GM12878 (cell line): ENCODE measurements around the gene TMEM26. TPM values are rescaled to one million over a fixed set of nuclear protein-coding genes. Genes with fewer than 3 reads are reported as not detected.

Source experiments
- ATAC-seq: fragments of 200-7000 bp; cut with Tn5 transposase; 3 replicates; pipeline ENCODE4 v1.9.1; 2020; ENCODE audit warnings: mild to moderate bottlenecking, moderate library complexity
- BruUV-seq: library from RNA; stranded (reverse); fragments of 400-500 nt; replicated peaks from 2 replicates; lab custom pipeline; 2021; lab: Mats Ljungman, UMichigan
- CTCF ChIA-PET: fragments of 300-600 bp; sonication (Branson Sonifier 250); formaldehyde crosslinking; extraction: SDS; loops from one replicate; lab custom pipeline; 2021; ENCODE audit warnings: inconsistent platforms; lab: Yijun Ruan, JAX
- POLR2A ChIA-PET: fragments of 350-600 bp; formaldehyde crosslinking; extraction: SDS; loops from one replicate; lab custom pipeline; 2021; ENCODE audit warnings: inconsistent platforms; lab: Charles Lee
- RAD21 ChIA-PET: fragments of 300-600 bp; sonication (Branson Sonifier 250); formaldehyde crosslinking; loops from one replicate; lab custom pipeline; 2023; ENCODE audit warnings: antibody characterized with exemption; ENCODE audit not compliant: unreplicated experiment; lab: Charles Lee
- SMC1A ChIA-PET: fragments of 300-600 bp; sonication (Branson Sonifier 250); formaldehyde crosslinking; loops from one replicate; lab custom pipeline; 2023; ENCODE audit not compliant: unreplicated experiment, uncharacterized antibody; lab: Charles Lee
- DNase-seq: peaks from one replicate; pipeline ENCODE4 v3.0.0-alpha.2; 2011; ENCODE audit warnings: low read depth, low spot score
- FAIRE-seq: peaks from 3 replicates; lab custom pipeline; 2011; peaks lifted over from hg19 to GRCh38; lab: Jason Lieb, UNC
- H2AFZ ChIP-seq: 2 replicates; pipeline ENCODE4 v1.6.0; 2011; ENCODE audit warnings: low read depth, low read length, control low read depth; ENCODE audit not compliant: control insufficient read depth
- H3K27ac ChIP-seq: 2 replicates; pipeline ENCODE4 v1.5.1; 2011; ENCODE audit warnings: control low read depth; ENCODE audit not compliant: control insufficient read depth, insufficient read depth
- H3K27me3 ChIP-seq, 2 experiments: replicated peaks in 1 of 2; 2 replicates each; pipeline versions ENCODE4 v1.6.0 to v1.6.1; 2011; ENCODE audit warnings: low read length in 1 of 2; ENCODE audit not compliant: control insufficient read depth in 2 of 2, insufficient read depth in 2 of 2
- H3K36me3 ChIP-seq, 2 experiments: 2 replicates each; pipeline ENCODE4 v1.5.1; 2011; ENCODE audit warnings: low read length in 1 of 2; ENCODE audit not compliant: control insufficient read depth in 2 of 2, insufficient read depth in 2 of 2
- H3K4me1 ChIP-seq: 2 replicates; pipeline ENCODE4 v1.6.1; 2011; ENCODE audit warnings: mild to moderate bottlenecking, low read length, moderate library complexity, mixed read lengths; ENCODE audit not compliant: control insufficient read depth, insufficient read depth
- H3K4me2 ChIP-seq: 2 replicates; pipeline ENCODE4 v1.6.0; 2011; ENCODE audit warnings: control low read depth; ENCODE audit not compliant: control insufficient read depth, insufficient read depth
- H3K4me3 ChIP-seq: fragments of 200-600 bp; sonication (generic); 2 replicates; pipeline ENCODE4 v1.5.1; 2016
- H3K79me2 ChIP-seq: 2 replicates; pipeline ENCODE4 v1.6.0; 2011; ENCODE audit warnings: low read length; ENCODE audit not compliant: control insufficient read depth, insufficient read depth
- H3K9ac ChIP-seq: 2 replicates; pipeline ENCODE4 v1.8.0; 2011; ENCODE audit warnings: low read length, control low read depth, mixed read lengths; ENCODE audit not compliant: control insufficient read depth, insufficient read depth
- H3K9me3 ChIP-seq: replicated peaks from 3 replicates; pipeline ENCODE4 v1.5.1; 2011; ENCODE audit warnings: mild to moderate bottlenecking, low read length; ENCODE audit not compliant: control insufficient read depth, insufficient read depth
- H4K20me1 ChIP-seq: 2 replicates; pipeline ENCODE4 v1.6.0; 2011; ENCODE audit not compliant: control insufficient read depth, insufficient read depth
- ATF7 ChIP-seq: fragments of 450-650 bp; IDR thresholded peaks from 2 replicates; pipeline ENCODE4 v1.6.1; 2016; ENCODE audit warnings: low read depth, mild to moderate bottlenecking
- CEBPB ChIP-seq, 2 experiments: fragments of 150-350 bp in 1 of 2; IDR thresholded peaks; 2 replicates each; pipeline ENCODE4 v1.6.1; 2012 to 2014; ENCODE audit warnings: low read depth in 2 of 2, low read length in 2 of 2, borderline replicate concordance in 1 of 2, inconsistent platforms in 1 of 2
- DPF2 ChIP-seq: fragments of 450-650 bp; IDR thresholded peaks from 2 replicates; pipeline ENCODE4 v1.6.1; 2017; ENCODE audit warnings: mild to moderate bottlenecking
- ESRRA ChIP-seq: IDR thresholded peaks from 2 replicates; pipeline ENCODE4 v1.6.1; 2012; ENCODE audit warnings: mild to moderate bottlenecking, low read length, improper control_type of control experiment
- MXI1 ChIP-seq: fragments of 150-350 bp; IDR thresholded peaks from 2 replicates; pipeline ENCODE4 v1.6.1; 2011; ENCODE audit warnings: low read depth, mild to moderate bottlenecking, inconsistent platforms, low read length, improper control_type of control experiment
- NKRF ChIP-seq: fragments of 450-650 bp; conservative IDR thresholded peaks from 2 replicates; pipeline ENCODE4 v1.6.1; 2017; ENCODE audit warnings: mild to moderate bottlenecking, moderate library complexity
- PAX8 ChIP-seq: fragments of 450-650 bp; IDR thresholded peaks from 2 replicates; pipeline ENCODE4 v1.6.1; 2017; ENCODE audit warnings: mild to moderate bottlenecking, moderate library complexity
- PML ChIP-seq: IDR thresholded peaks from 2 replicates; pipeline ENCODE4 v1.6.1; 2012; ENCODE audit warnings: low read length, inconsistent platforms
- SIX5 ChIP-seq: IDR thresholded peaks from 2 replicates; pipeline ENCODE4 v1.6.1; 2011; ENCODE audit warnings: mild to moderate bottlenecking, low read depth, low read length, moderate library complexity; ENCODE audit not compliant: severe bottlenecking
- SPI1 ChIP-seq: IDR thresholded peaks from 2 replicates; pipeline ENCODE4 v1.6.1; 2011; ENCODE audit warnings: low read depth, mild to moderate bottlenecking, low read length, moderate library complexity, borderline replicate concordance; ENCODE audit not compliant: insufficient read depth
- WRNIP1 ChIP-seq: IDR thresholded peaks from 2 replicates; pipeline ENCODE4 v1.6.1; 2011; ENCODE audit warnings: low read depth, low read length, improper control_type of control experiment, borderline replicate concordance
- ZNF384 ChIP-seq: IDR thresholded peaks from 2 replicates; pipeline ENCODE4 v1.6.1; 2012; ENCODE audit warnings: low read depth, mild to moderate bottlenecking, low read length, improper control_type of control experiment, borderline replicate concordance
- ZNF592 ChIP-seq: fragments of 450-650 bp; IDR thresholded peaks from 2 replicates; pipeline ENCODE4 v1.6.1; 2017; ENCODE audit warnings: mild to moderate bottlenecking, moderate library complexity
- WGBS: methylation state at CpG from one replicate; pipeline ENCODE4 v1.1.6; 2016; ENCODE audit warnings: low lambda C conversion rate; ENCODE audit not compliant: insufficient replicate concordance, insufficient coverage; ENCODE audit errors: missing lambda C conversion rate; 5-methylcytosine and 5-hydroxymethylcytosine counted together
- in situ Hi-C: fragments of 300-500 bp; cut with MboI; formaldehyde crosslinking; loops from 9 replicates; pipeline ENCODE4 v1.14.3; 2018; ENCODE audit warnings: mixed read lengths
- intact Hi-C: fragments of 100-400 bp; cut with micrococcal nuclease; formaldehyde crosslinking; loops from one replicate; pipeline ENCODE4 v1.14.2; 2022; ENCODE audit not compliant: unreplicated experiment
- polyA plus RNA-seq, 11 experiments: library from polyadenylated mRNA; depleted of rRNA in 4 of 11; unstranded in 6 of 11; stranded (reverse) in 5 of 11; fragments of >200 nt; fragmentation: Nextera tagmentation in 4 of 11; fragmentation: Illumina TruSeq in 1 of 11; extraction: Ambion mirVana in 4 of 11; extraction: Trizol in 1 of 11; gene quantifications; 1 replicate in 1 of 11; 2 replicates in 10 of 11; pipeline versions ENCODE4 v1.2.1 to v1.2.3, GENCODE V29; 2011 to 2016; ENCODE audit warnings: inconsistent platforms in 2 of 11, missing spikeins in 2 of 11, low read depth in 1 of 11
- total RNA-seq, 4 experiments: library from RNA; depleted of rRNA in 3 of 4; stranded (reverse); fragments of >200 nt in 3 of 4; fragmentation: Illumina TruSeq in 1 of 4; extraction: Trizol in 1 of 4; gene quantifications; 2 replicates each; pipeline versions ENCODE4 v1.2.1 to v1.2.3, GENCODE V29; 2013 to 2021

TMEM26 gene
- total and polyA plus RNA-seq, 10 of the 15 experiments (the other 5 are each of a cell fraction or from before 2014, with no cell fraction given), result not detected

GRCh38 chr10:61376908-61377368, 76.2 kb downstream of the TMEM26 start:
- H3K79me2 ChIP-seq, result no peaks in the 10 kb centered on the region
- no peak overlapping the region for H3K4me2 ChIP-seq
- H2AFZ ChIP-seq, result no peak overlapping the region
- WGBS, result 63% methylated on average over 21 of the region's 23 CpGs
- no peak for TF ChIP-seq ESRRA
- no peak for TF ChIP-seq MXI1
- no peak for TF ChIP-seq PML
- no peak for TF ChIP-seq CEBPB (IDR thresholded peaks at IDR 0.05; ENCODE audit: borderline replicate concordance in 1 of 2, low read depth in 2 of 2, low read length in 2 of 2)
- CTCF ChIA-PET, result no interaction called here
- no peak overlapping the region for H3K9ac ChIP-seq
- DNase-seq (no peak), FAIRE-seq (no peak), ATAC-seq (no peak)
- H3K4me1 ChIP-seq, result no peaks in the 10 kb centered on the region
- intact Hi-C loops, result no loop called here
- in situ Hi-C loops, result no loop called here
- RAD21 ChIA-PET, result no interaction called here
- H4K20me1 ChIP-seq, result no peaks in the 10 kb centered on the region
- BruUV-seq, result no TSS peak
- H3K27ac ChIP-seq, result no peak overlapping the region
- POLR2A ChIA-PET, result no interaction called here
- no peak overlapping the region for H3K4me3 ChIP-seq
- H3K9me3 ChIP-seq, result no peaks in the 10 kb centered on the region; the same call in 2 of the 3 replicates
- H3K36me3 ChIP-seq, result no peaks in the 10 kb centered on the region
- SMC1A ChIA-PET, result no interaction called here
- no peaks in the 10 kb centered on the region for H3K27me3 ChIP-seq

GRCh38 chr10:61376377-61376776, 76.8 kb downstream of the TMEM26 start:
- ATAC-seq, result no peak
- in situ Hi-C loops (no loop called here), intact Hi-C loops (no loop called here)
- no TSS peak for BruUV-seq
- no peaks in the 10 kb centered on the region for H3K4me1 ChIP-seq
- no peak overlapping the region for H2AFZ ChIP-seq
- WGBS, result 40% methylated on average over 1 of the region's 1 CpG
- no peak for FAIRE-seq
- H3K79me2 ChIP-seq, result no peaks in the 10 kb centered on the region
- H3K9me3 ChIP-seq, result no peaks in the 10 kb centered on the region; the same call in 2 of the 3 replicates
- no peak overlapping the region for H3K27ac ChIP-seq
- no peaks in the 10 kb centered on the region for H3K27me3 ChIP-seq
- RAD21 ChIA-PET, result no interaction called here
- CTCF ChIA-PET, result no interaction called here
- POLR2A ChIA-PET, result no interaction called here
- DNase-seq, result no peak
- H3K9ac ChIP-seq, result no peak overlapping the region
- no peak overlapping the region for H3K4me2 ChIP-seq
- no peak overlapping the region for H3K4me3 ChIP-seq
- SMC1A ChIA-PET, result no interaction called here
- no peaks in the 10 kb centered on the region for H3K36me3 ChIP-seq
- no peaks in the 10 kb centered on the region for H4K20me1 ChIP-seq
- TF ChIP-seq PAX8, result no peak
- no peak for TF ChIP-seq DPF2
- no peak for TF ChIP-seq WRNIP1
- TF ChIP-seq ATF7, result no peak
- TF ChIP-seq ZNF592, result no peak
- no peak for TF ChIP-seq SIX5
- no peak for TF ChIP-seq NKRF
- no peak for TF ChIP-seq SPI1
- TF ChIP-seq ZNF384, result no peak
